ENCODE data around the gene UBASH3B.
A peak's percentile ranks its signal among the peaks of the same experiment; 100 is the strongest.

The UBASH3B gene

DNA sequence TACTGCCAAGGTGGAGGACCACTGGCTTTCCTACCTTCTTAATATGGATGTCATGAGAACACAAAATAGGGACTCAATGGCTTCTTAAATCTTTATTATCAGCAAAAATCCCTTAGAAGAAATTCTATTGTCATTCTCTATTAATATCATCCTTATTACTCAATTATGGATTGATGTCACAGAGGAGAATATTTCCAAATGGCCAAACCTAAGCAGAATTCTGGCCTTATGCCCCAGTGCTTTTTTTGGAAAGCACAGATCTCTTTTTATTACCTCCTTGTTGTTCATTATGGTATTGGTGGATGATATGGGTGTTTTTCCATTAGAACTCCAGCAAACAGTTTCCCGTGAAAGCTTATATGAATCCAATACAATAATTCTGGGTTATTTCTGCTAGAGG lies 192.7 kb downstream of the UBASH3B start:
- no peak for DNase-seq (ENCODE audit: low read depth in 2 of 2)
- TF ChIP-seq, protein P1, sequence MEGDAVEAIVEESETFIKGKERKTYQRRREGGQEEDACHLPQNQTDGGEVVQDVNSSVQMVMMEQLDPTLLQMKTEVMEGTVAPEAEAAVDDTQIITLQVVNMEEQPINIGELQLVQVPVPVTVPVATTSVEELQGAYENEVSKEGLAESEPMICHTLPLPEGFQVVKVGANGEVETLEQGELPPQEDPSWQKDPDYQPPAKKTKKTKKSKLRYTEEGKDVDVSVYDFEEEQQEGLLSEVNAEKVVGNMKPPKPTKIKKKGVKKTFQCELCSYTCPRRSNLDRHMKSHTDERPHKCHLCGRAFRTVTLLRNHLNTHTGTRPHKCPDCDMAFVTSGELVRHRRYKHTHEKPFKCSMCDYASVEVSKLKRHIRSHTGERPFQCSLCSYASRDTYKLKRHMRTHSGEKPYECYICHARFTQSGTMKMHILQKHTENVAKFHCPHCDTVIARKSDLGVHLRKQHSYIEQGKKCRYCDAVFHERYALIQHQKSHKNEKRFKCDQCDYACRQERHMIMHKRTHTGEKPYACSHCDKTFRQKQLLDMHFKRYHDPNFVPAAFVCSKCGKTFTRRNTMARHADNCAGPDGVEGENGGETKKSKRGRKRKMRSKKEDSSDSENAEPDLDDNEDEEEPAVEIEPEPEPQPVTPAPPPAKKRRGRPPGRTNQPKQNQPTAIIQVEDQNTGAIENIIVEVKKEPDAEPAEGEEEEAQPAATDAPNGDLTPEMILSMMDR (IDR thresholded peaks at IDR 0.05; ENCODE audit: low read depth, low read length) = no peak
- H3K4me3 ChIP-seq (replicated peaks in 1 of 2; ENCODE audit: low read depth in 2 of 2, low read length in 2 of 2) = no peak overlapping the region

DNA sequence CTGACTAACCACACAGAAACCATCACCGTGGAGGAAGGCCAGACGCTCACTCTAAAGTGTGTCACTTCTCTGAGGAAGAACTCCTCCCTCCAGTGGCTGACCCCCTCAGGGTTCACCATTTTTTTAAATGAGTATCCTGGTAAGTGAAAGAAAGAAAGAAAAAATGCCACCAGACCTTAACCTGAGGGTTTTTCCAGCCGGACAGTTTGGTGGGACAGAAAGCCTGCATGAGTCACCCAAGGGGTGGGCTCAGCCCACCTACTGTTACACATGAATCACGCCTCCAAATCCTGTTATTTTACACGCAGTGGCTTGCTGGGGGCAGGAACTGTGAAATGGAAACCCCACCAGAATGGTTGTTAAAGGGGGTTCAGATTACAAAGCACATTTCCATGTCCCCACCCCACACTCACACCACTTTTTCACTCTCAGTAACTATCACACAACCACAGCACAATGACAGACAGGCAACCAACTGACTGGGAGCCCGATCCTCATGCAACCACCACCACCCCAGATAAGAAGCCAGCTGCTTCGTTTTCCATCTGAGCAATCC lies 194.6 kb downstream of the UBASH3B start:
- peak; percentile 42 to 52 for DNase-seq (ENCODE audit: low read depth in 2 of 2)
- no peak overlapping the region for H3K4me3 ChIP-seq (replicated peaks in 1 of 2; ENCODE audit: low read depth in 2 of 2, low read length in 2 of 2)
- TF ChIP-seq, protein P1 (IDR thresholded peaks at IDR 0.05; ENCODE audit: low read depth, low read length) = no peak

- TF ChIP-seq, protein P1 (IDR thresholded peaks at IDR 0.05; ENCODE audit: low read depth, low read length) = no peak
- no peak for DNase-seq (ENCODE audit: low read depth in 2 of 2)
- no peak overlapping the region for H3K4me3 ChIP-seq (replicated peaks in 1 of 2; ENCODE audit: low read depth in 2 of 2, low read length in 2 of 2)
Measured at GRCh38 chr11:122851366-122851966, 195.9 kb downstream of the UBASH3B start.

DNA sequence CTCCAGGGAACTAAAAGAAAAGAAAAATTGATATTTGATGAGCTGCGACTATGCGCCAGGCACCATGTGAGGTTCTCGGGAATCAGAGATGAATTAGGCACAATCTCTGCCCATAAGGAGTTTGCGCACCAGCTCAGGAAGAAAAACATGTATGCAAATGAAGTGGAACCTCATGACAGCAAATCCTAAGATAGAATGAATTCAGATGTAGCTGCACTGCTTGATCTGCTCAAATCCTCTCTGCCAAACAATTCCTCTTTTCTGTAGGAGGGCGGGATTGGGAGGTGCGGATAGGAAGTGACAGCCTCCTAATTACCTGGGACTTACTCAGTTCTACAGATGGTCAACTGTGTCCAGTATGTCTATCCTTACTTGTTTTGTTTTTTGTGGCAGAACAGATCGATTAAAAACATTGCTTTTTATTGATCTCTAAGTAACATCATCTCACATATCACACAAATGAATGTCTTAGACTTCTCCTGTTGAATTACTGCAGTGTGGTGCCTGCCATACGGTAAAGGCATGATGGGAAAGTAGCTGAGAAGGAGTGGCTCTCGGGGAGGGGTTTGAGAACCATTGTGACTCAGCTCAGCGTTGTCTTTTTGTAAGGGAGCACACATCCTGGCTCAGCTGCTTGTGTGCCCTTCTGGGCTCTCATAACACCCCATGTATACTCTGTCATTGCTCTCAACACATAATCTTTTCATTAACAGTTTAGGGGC lies 196.7 kb downstream of the UBASH3B start:
- H3K4me3 ChIP-seq (replicated peaks in 1 of 2; ENCODE audit: low read depth in 2 of 2, low read length in 2 of 2) = no peak overlapping the region
- peak in 1 of 2 donors; percentile 58 for DNase-seq (ENCODE audit: low read depth in 2 of 2)
- TF ChIP-seq, protein P1 (IDR thresholded peaks at IDR 0.05; ENCODE audit: low read depth, low read length) = no peak

DNA sequence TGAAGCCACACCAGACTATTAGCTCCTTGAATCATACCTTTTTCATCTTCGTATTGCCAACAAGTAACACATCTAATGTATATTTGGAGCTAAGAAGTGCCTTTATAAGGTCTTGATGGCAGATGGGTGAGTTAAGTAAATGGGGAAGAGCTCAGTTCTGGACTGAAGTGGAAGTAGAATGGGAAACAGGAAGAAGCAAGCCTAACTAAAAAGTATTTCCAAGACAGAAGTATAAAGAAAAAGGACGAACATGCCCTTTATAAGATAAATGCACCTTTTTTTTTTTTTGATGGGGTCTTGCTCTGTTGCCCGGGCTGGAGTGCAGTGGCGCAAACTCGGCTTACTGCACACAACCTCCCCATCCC lies 197.3 kb downstream of the UBASH3B start:
- no peak overlapping the region for H3K4me3 ChIP-seq (replicated peaks in 1 of 2; ENCODE audit: low read depth in 2 of 2, low read length in 2 of 2)
- TF ChIP-seq, protein P1 (IDR thresholded peaks at IDR 0.05; ENCODE audit: low read depth, low read length) = no peak
- no peak for DNase-seq (ENCODE audit: low read depth in 2 of 2)

DNA sequence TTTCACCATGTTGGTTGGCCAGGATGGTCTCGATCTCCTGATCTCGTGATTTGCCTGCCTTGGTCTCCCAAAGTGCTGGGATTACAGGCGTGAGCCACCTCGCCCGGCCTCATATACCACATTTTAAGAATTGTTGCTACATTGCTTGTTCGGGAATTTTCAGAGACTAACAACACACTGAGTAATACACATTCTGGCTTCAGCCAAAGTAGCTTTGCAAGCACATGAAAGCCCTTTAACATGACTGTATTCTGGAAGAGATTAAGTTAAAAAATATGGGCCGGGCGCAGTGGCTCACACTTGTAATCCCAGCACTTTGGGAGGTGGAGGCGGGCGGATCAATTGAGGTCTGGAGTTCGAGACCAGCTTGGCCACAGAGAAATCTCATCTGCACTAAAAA lies 197.7 kb downstream of the UBASH3B start:
- H3K4me3 ChIP-seq (replicated peaks in 1 of 2; ENCODE audit: low read depth in 2 of 2, low read length in 2 of 2) = no peak overlapping the region
- TF ChIP-seq, protein P1 (IDR thresholded peaks at IDR 0.05; ENCODE audit: low read depth, low read length) = no peak

More for the DNA sequence above, 197.7 kb downstream of the UBASH3B start:
- DNase-seq (ENCODE audit: low read depth in 2 of 2) = peak in 1 of 2 donors; percentile 26

Measured in cardiac fibroblast (primary cell).